SK-N-MC (cell line): ENCODE data around the gene BANF1.

ENCODE experiments used
- DNase-seq: peaks from one replicate; pipeline ENCODE4 v3.0.0-alpha.2; 2011; ENCODE audit warnings: low read depth, low spot score
- H3K27ac ChIP-seq: fragments of 200-600 bp; sonication (generic); 2 replicates; pipeline ENCODE4 v1.5.1; 2016; ENCODE audit warnings: mixed run types
- H3K36me3 ChIP-seq: fragments of 200-600 bp; sonication (generic); 2 replicates; pipeline ENCODE4 v1.6.1; 2017; ENCODE audit warnings: antibody characterized with exemption, low read length, mixed read lengths; ENCODE audit not compliant: insufficient read depth
- H3K4me3 ChIP-seq: fragments of 200-600 bp; sonication (generic); 2 replicates; pipeline ENCODE4 v1.5.1; 2016
- H3K9ac ChIP-seq: fragments of 200-600 bp; sonication (generic); 2 replicates; pipeline ENCODE4 v1.8.0; 2017; ENCODE audit warnings: mixed run types, mixed read lengths; ENCODE audit not compliant: insufficient read length
- H3K9me3 ChIP-seq: fragments of 200-600 bp; sonication (generic); 2 replicates; pipeline ENCODE4 v1.6.1; 2017; ENCODE audit warnings: low read depth, mild to moderate bottlenecking, antibody characterized with exemption, low read length, moderate library complexity, mixed read lengths
- EZH2 ChIP-seq: fragments of 200-600 bp; sonication (generic); IDR thresholded peaks from one replicate; pipeline ENCODE4 v1.6.1; 2017; ENCODE audit warnings: antibody characterized with exemption
- FOXP2 ChIP-seq: optimal IDR thresholded peaks from 2 replicates; pipeline ENCODE3; 2011; ENCODE audit warnings: mild to moderate bottlenecking, moderate library complexity; ENCODE audit not compliant: insufficient read depth; ENCODE audit errors: extremely low read length, control extremely low read depth
- POLR2AphosphoS5 ChIP-seq: IDR thresholded peaks from 2 replicates; pipeline ENCODE4 v1.6.1; 2012; ENCODE audit warnings: mild to moderate bottlenecking, low read depth, low read length, borderline replicate concordance

The BANF1 gene

DNA sequence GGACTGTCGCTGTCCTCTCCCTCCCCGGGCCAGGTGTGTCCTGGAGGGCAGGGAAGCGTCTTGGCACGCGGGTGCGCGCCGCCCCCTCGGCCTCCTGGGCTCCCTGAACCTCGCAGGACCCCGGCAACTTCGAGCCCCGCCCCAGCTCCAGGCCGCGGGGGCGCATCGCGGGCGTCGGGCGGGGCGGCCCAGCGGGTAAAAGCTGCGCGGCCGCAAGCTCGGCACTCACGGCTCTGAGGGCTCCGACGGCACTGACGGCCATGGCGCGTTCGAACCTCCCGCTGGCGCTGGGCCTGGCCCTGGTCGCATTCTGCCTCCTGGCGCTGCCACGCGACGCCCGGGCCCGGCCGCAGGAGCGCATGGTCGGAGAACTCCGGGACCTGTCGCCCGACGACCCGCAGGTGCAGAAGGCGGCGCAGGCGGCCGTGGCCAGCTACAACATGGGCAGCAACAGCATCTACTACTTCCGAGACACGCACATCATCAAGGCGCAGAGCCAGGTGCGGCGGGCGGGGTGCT, 9.5 kb downstream of the BANF1 start, which contains the start of gene CST6:
CST6 (plus strand) TSS at position 224 of the 519 bp plus-strand sequence; CDS start at position 261, 37 bp downstream.
- Histone ChIP-seq H3K9ac (no peak within 1 kb of the TSS), H3K27ac (no peak within 1 kb of the TSS), H3K9me3 (no peaks in the 10 kb centered on the region), H3K36me3 (no peaks in the 10 kb centered on the region), H3K4me3 (no peak within 1 kb of the TSS)
- no peak for DNase-seq
- TF ChIP-seq FOXP2 (no peak), POLR2AphosphoS5 (no peak), EZH2 (no peak)

DNA sequence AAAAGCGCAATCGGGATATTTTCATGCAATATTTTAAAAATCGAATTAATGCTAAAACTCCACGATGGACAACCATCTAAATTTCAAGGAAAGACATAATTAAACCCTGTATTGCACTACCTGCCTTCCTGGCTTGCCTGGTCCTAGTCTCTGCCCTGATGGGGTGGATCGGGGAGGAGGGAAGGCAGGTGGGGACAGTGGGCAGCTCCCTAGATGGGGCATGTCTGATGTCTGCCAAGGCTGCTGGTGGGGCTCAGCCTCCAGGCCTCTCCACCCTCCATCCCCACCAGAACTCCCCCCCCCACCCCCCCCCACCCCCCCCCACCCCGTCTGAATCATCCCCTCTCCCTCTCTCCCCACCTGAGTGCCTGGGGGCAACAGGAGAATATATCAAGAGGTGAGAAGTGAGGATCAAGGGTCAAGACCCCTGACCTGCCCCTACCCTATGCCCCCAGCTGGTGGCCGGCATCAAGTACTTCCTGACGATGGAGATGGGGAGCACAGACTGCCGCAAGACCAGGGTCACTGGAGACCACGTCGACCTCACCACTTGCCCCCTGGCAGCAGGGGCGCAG, 10.2 kb downstream of the BANF1 start:
- Histone ChIP-seq H3K27ac (no peak overlapping the region), H3K9me3 (no peaks in the 10 kb centered on the region), H3K36me3 (no peaks in the 10 kb centered on the region), H3K4me3 (no peak overlapping the region), H3K9ac (no peak overlapping the region)
- TF ChIP-seq POLR2AphosphoS5 (no peak), EZH2 (no peak), FOXP2 (no peak)
- DNase-seq = no peak

DNA sequence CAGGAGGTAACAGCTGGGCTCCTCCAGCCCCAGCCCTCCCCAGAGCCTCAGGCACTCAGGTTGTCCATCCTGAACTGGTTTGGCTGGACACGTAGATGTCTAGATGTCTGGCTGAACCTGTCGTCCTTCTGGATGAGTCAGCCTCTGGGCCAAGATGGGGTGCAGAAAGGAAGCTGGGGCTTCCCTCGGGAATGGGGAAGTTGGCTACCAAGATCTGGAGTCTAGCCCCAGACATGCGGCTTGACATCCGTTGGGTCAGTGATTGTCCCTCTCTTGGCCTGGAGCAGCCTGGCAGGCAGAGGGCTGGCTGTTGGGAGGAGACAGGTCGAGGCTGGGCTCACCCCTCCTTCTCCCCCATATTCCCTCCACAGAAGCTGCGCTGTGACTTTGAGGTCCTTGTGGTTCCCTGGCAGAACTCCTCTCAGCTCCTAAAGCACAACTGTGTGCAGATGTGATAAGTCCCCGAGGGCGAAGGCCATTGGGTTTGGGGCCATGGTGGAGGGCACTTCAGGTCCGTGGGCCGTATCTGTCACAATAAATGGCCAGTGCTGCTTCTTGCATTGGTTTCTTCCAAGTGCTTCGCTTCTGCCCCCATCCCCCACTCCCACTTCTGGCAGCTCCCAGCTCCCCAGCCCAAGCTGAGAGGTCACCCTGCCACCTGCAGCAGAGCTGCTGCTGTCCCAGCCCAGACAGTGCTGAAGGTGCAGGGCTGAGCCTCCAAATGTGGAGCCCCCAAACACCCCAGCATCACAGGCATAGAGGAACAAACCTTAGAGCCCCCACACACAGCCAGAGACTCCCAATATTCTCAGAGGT, 10.9 kb downstream of the BANF1 start:
- no peak overlapping the region for H3K27ac ChIP-seq
- no peak overlapping the region for H3K9ac ChIP-seq
- TF ChIP-seq FOXP2 (no peak), EZH2 (no peak), POLR2AphosphoS5 (no peak)

DNA sequence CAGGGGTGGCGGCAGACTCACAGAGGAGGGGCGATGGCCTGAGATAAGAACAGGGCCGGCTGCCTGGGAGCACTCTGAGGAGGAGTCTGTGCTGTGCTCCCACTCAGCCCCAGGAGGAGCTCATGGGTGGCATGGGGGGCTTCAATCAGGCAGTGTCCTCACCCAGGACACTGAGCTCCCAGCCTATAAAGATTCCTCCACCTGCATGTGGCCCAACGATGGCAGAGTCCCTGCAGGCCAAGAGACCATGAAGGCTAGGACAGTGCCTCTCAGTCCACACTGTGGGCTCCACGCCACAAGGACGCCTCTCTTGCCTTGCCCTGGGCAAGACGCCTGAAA, 11.4 kb downstream of the BANF1 start:
- DNase-seq = no peak
- H3K4me3 ChIP-seq = no peak overlapping the region
- no peak for TF ChIP-seq POLR2AphosphoS5
- TF ChIP-seq EZH2 = no peak
- no peak for TF ChIP-seq FOXP2
- H3K9me3 ChIP-seq = no peaks in the 10 kb centered on the region
- H3K9ac ChIP-seq = no peak overlapping the region
- H3K36me3 ChIP-seq = no peaks in the 10 kb centered on the region
- no peak overlapping the region for H3K27ac ChIP-seq

More for the DNA sequence above, 10.9 kb downstream of the BANF1 start:
- DNase-seq = no peak
- H3K36me3 ChIP-seq = no peaks in the 10 kb centered on the region
- H3K9me3 ChIP-seq = no peaks in the 10 kb centered on the region
- H3K4me3 ChIP-seq = no peak overlapping the region

DNA sequence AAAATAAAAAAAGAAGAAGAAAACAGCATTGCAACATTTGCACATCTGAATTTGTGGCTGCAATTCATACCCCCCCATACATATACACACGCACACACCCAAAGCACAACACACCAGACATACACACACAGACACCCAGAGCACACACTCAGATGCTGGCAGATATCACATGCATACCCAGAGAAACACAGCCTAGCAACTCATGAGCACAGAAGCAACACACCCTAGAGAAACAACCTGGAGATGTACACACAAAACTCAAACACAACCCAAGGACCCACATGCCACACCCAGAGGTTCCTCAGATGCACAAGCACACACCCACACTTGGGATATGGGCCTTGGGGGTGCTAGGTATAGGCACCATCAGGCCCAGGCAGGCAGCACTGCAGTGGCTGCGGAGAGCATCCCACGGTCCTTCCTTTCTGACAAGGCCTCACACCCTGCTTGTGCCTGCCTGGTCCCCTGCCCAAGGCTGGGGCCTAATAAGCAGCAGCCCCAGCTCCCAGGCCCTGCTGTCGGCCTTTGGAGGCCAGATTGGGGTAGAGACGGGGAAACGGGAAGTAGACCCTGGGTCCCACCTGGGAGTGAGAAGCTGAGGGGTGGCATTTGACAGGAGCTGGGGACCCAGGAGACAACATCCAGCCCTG, 12.6 kb downstream of the BANF1 start:
- TF ChIP-seq POLR2AphosphoS5 (no peak), FOXP2 (no peak), EZH2 (no peak)
- no peak for DNase-seq
- H3K27ac ChIP-seq = no peak overlapping the region
- no peak overlapping the region for H3K4me3 ChIP-seq
- no peaks in the 10 kb centered on the region for H3K9me3 ChIP-seq
- H3K36me3 ChIP-seq = no peaks in the 10 kb centered on the region
- no peak overlapping the region for H3K9ac ChIP-seq

DNA sequence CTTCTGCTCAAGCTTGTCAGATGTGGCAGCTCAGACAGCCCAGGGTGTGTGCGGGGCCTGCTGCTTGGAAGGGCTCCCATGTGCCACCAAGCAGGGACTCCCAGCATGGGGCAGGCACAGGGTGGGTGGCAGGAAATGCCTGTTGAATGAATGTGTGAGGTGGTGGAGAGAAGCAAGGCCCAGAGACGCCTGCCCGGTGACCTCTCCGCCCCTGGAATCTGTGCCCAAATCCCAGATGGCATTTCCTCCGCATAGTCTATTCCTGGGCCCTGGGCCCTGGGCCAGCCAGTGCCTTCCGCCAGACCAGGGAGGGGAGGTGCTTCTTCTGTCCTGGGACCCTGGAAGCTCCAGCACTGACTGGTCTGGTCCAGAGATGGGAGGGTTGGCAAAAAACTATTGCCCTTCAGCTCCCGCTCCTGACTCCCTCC, 13.2 kb downstream of the BANF1 start:
- DNase-seq = no peak
- no peak overlapping the region for H3K27ac ChIP-seq
- H3K9ac ChIP-seq = no peak overlapping the region
- H3K9me3 ChIP-seq = no peaks in the 10 kb centered on the region
- no peak overlapping the region for H3K4me3 ChIP-seq
- TF ChIP-seq FOXP2 (no peak), EZH2 (no peak), POLR2AphosphoS5 (no peak)
- no peaks in the 10 kb centered on the region for H3K36me3 ChIP-seq

DNA sequence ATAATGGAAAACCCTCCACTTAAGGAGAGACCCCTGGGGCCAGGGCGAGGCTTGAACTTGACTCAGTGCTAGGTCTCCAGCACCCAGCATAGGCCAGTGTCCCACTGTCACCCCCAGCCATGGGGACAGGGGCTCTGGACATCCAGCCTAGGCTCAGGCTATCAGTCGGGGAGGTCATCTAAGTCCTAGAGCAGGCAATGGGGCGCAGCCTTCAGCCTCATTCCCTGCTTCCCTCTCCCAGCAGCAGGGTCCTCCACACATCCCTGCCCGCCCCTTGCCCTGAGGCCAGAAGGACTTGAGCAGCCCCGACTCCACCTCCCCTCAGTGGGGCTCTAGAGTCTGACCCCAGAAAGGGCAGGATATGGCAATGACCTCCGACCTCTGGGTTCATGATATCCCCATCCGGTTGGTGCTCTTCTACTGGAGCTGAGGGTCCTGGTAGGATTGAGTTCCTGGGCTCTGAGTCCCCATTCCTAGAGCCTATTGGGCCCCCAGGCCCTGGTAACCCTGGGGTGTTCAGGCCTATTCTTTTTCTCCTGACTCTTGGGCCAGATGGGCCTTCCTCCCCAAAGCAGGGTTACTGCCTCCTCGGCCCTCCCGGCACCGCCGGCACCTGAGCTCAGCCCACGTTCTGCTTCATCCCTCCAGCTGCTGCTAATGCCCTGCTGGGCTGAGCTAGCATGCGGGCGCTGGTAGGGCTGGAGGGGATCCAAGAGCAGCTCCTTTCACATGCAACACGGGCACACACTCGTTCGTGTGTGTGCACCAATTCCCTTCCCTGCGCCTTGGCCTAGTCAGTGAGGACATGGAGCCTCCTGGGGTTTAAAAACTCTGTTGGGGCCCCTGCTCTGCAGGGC, 13.9 kb downstream of the BANF1 start:
- no peak overlapping the region for H3K27ac ChIP-seq
- TF ChIP-seq POLR2AphosphoS5 (no peak), EZH2 (no peak), FOXP2 (no peak)
- H3K4me3 ChIP-seq = no peak overlapping the region
- DNase-seq = no peak
- no peaks in the 10 kb centered on the region for H3K36me3 ChIP-seq
- H3K9me3 ChIP-seq = no peaks in the 10 kb centered on the region
- no peak overlapping the region for H3K9ac ChIP-seq
